Left ventricle myocardium inferior (tissue), 1 donor: Measurements from ENCODE around the gene SCNN1A. TPM values are rescaled to one million over a fixed set of nuclear protein-coding genes. Genes with fewer than 3 reads are reported as not detected.

Experiments used
- DNase-seq: peaks from one replicate; pipeline ENCODE4 v3.0.0-alpha.2; 2020
- H3K27ac ChIP-seq: fragments of 200-600 bp; replicated peaks from 2 replicates; pipeline ENCODE4 v1.8.0; 2021
- H3K27me3 ChIP-seq: fragments of 200-600 bp; 2 replicates; pipeline ENCODE4 v1.8.0; 2021; ENCODE audit warnings: low read depth
- H3K36me3 ChIP-seq: fragments of 200-600 bp; 2 replicates; pipeline ENCODE4 v1.8.0; 2021
- H3K4me1 ChIP-seq: fragments of 200-600 bp; 2 replicates; pipeline ENCODE4 v1.8.0; 2021
- H3K4me3 ChIP-seq: fragments of 200-600 bp; 2 replicates; pipeline ENCODE4 v1.8.0; 2021; ENCODE audit warnings: mild to moderate bottlenecking, moderate library complexity
- H3K9me3 ChIP-seq: fragments of 200-600 bp; replicated peaks from 2 replicates; pipeline ENCODE4 v1.8.0; 2021
- intact Hi-C: fragments of 100-400 bp; cut with micrococcal nuclease; formaldehyde crosslinking; loops from one replicate; pipeline ENCODE4 v1.11.0; 2022
- total RNA-seq: library from RNA; stranded (reverse); fragmentation: NEBNext Ultra II Directional; extraction: Animal tissue kit (Norgen Biotek cat#: 25700); gene quantifications from one replicate; pipeline ENCODE4 v1.2.1, GENCODE V29; 2021
- TF ChIP-seq, protein P1 (sequence below): fragments of 200-600 bp; IDR thresholded peaks from 2 replicates; pipeline ENCODE4 v1.8.0; 2021; ENCODE audit warnings: antibody characterized with exemption, mild to moderate bottlenecking, borderline replicate concordance
- donor health status: DM: no; HTN: yes; CAD: no; lungs with severe emphysema.

Gene SCNN1A
- total RNA-seq, 1 donor from 2014 or later, result 0.22 TPM

DNA sequence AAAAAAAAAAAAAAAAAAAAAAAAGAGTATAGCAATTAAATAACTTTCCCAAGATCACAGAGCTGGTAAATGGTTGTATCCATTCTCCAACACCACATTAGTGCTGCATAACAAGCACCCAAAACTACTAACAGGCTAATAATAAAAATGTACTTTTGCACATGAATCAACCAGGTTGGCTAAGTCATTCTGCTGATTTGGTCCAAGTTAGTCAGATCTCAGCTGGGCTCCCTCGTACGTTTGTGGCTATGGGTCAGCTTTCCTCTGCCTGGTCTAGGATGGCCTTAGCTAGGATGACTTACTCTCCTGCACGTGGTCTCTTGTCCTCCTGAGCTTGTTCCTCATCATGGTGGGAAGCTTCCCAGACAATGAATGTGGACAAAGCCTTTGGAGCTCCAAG is 72.7 kb downstream of the SCNN1A start:
- Histone ChIP-seq H3K4me1 (no peaks in the 10 kb centered on the region), H3K27me3 (no peaks in the 10 kb centered on the region), H3K36me3 (no peaks in the 10 kb centered on the region), H3K4me3 (no peak overlapping the region), H3K9me3 (no peaks in the 10 kb centered on the region), H3K27ac (no peak overlapping the region)
- TF ChIP-seq, protein P1, sequence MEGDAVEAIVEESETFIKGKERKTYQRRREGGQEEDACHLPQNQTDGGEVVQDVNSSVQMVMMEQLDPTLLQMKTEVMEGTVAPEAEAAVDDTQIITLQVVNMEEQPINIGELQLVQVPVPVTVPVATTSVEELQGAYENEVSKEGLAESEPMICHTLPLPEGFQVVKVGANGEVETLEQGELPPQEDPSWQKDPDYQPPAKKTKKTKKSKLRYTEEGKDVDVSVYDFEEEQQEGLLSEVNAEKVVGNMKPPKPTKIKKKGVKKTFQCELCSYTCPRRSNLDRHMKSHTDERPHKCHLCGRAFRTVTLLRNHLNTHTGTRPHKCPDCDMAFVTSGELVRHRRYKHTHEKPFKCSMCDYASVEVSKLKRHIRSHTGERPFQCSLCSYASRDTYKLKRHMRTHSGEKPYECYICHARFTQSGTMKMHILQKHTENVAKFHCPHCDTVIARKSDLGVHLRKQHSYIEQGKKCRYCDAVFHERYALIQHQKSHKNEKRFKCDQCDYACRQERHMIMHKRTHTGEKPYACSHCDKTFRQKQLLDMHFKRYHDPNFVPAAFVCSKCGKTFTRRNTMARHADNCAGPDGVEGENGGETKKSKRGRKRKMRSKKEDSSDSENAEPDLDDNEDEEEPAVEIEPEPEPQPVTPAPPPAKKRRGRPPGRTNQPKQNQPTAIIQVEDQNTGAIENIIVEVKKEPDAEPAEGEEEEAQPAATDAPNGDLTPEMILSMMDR, result no peak
- no peak for DNase-seq
- intact Hi-C loops, result no loop called here

DNA sequence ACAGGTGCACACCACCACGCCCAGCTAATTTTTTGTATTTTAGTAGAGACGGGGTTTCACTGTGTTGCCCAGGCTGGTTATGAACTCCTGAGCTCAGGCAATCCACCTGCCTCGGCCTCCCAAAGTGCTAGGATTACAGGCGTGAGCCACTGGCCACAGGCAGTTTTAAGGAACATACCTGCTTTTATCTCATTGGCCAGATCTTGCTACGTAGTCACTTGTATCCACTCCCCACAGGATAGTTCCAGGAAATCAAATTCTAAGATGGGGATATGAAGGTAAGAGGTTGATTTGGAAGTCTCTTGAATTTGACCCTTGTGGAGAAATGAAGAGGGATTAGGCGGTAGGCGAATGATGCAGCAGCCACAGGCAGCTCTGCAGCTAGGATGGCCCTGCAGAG is 73.6 kb downstream of the SCNN1A start:
- H3K4me3 ChIP-seq, result no peak overlapping the region
- no peaks in the 10 kb centered on the region for H3K9me3 ChIP-seq
- no peaks in the 10 kb centered on the region for H3K36me3 ChIP-seq
- peaks cover under 1% of the 10 kb centered on the region for H3K4me1 ChIP-seq
- no peak for DNase-seq
- TF ChIP-seq, protein P1, result no peak
- H3K27me3 ChIP-seq, result no peaks in the 10 kb centered on the region
- intact Hi-C loops, result no loop called here
- H3K27ac ChIP-seq, result no peak overlapping the region

DNA sequence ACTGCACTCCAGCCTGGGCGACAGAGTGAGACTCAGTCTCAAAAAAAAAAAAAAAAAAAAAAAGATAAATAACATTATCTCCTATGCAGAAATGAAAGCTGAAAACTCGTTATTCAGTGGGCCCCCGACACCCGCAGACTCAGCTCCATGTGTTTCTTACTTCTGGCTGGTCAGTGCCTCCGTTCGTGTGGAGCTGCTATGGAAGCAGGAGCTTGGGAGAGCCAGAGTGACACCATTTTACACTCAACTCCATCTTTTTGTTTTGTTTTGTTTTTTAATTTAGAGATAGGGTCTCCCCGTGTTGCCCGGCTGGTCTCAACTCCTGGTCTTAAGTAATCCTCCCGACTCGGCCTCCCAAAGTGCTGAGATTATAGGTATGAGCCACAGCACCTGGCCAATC is 78.2 kb downstream of the SCNN1A start:
- no peaks in the 10 kb centered on the region for H3K36me3 ChIP-seq
- H3K27ac ChIP-seq, result no peak overlapping the region
- no peaks in the 10 kb centered on the region for H3K27me3 ChIP-seq
- DNase-seq, result no peak
- TF ChIP-seq, protein P1, result no peak
- peaks cover 27% of the 10 kb centered on the region for H3K4me1 ChIP-seq
- no peaks in the 10 kb centered on the region for H3K9me3 ChIP-seq
- intact Hi-C loops, result no loop called here
- no peak overlapping the region for H3K4me3 ChIP-seq

Other genes with a start within 250 kb of the SCNN1A start
- 55.5 TPM for gene CD9, start 175.2 kb downstream of the SCNN1A start, total RNA-seq
- 0.08 TPM for gene PLEKHG6, start 64.9 kb downstream of the SCNN1A start, total RNA-seq
- gene TNFRSF1A, start 33.5 kb downstream of the SCNN1A start, total RNA-seq, result 45.6 TPM
- 23.5 TPM for gene LTBR, start 8.6 kb upstream of the SCNN1A start, total RNA-seq
- 0.16 TPM for gene CD27, start 69.4 kb upstream of the SCNN1A start, total RNA-seq
- gene TAPBPL, start 76.5 kb upstream of the SCNN1A start, total RNA-seq, result 16.4 TPM
- 4.2 TPM for gene VAMP1, start 95.1 kb upstream of the SCNN1A start, total RNA-seq
- gene MRPL51, start 117.7 kb upstream of the SCNN1A start, total RNA-seq, result 235 TPM
- gene NCAPD2, start 118.5 kb upstream of the SCNN1A start, total RNA-seq, result 9.2 TPM
- 4,161 TPM for gene GAPDH, start 159.0 kb upstream of the SCNN1A start, total RNA-seq
- gene IFFO1, start 180.5 kb upstream of the SCNN1A start, total RNA-seq, result 14.4 TPM
- 15.3 TPM for gene NOP2, start 192.7 kb upstream of the SCNN1A start, total RNA-seq
- gene CHD4, start 231.8 kb upstream of the SCNN1A start, total RNA-seq, result 151 TPM